Measurements from ENCODE around the gene NMRAL1.

GRCh38 chr16:4512473-4512872 is 38.0 kb upstream of the NMRAL1 start:
- no peak for TF ChIP-seq POLR2A (IDR thresholded peaks at IDR 0.05; ENCODE audit: low read length)
- no peak for TF ChIP-seq GATA1 (IDR thresholded peaks at IDR 0.05; ENCODE audit: low read depth, low read length)
